HG03108 (cell line): ENCODE data around the gene RBM39.
A peak's percentile ranks its signal among the peaks of the same experiment; 100 is the strongest.
"Not testable (repeated sequence)": the region's sequence is repeated elsewhere in the genome, so short reads cannot be mapped to it uniquely, and the experiment has no call there.

Experiments used
- ATAC-seq: cut with Tn5 transposase; IDR thresholded peaks from one replicate; pipeline ENCODE4 v1.9.1; 2021; ENCODE audit warnings: moderate library complexity; ENCODE audit not compliant: unreplicated experiment

Gene RBM39

GRCh38 chr20:35741892-35742740, at the start of gene RBM39:
RBM39 (minus strand) TSS chr20:35742260; CDS start chr20:35740874, 1,386 bp downstream.
- peak; percentile 77 for ATAC-seq

GRCh38 chr20:35791821-35792220, 49.8 kb upstream of the RBM39 start:
- no peak for ATAC-seq

GRCh38 chr20:35791097-35791496, 49.0 kb upstream of the RBM39 start:
- ATAC-seq, result no peak

GRCh38 chr20:35788796-35789195, 46.7 kb upstream of the RBM39 start:
- no peak for ATAC-seq

- ATAC-seq, result not testable (repeated sequence)
These were observed 43.5 kb upstream of the RBM39 start for GRCh38 chr20:35785541-35785940.

- ATAC-seq, result not testable (repeated sequence)
These were observed 41.8 kb upstream of the RBM39 start for GRCh38 chr20:35783811-35784210.

- ATAC-seq, result no peak
These were observed 34.5 kb upstream of the RBM39 start for GRCh38 chr20:35776513-35777101.

- no peak for ATAC-seq
These were observed 32.3 kb upstream of the RBM39 start for GRCh38 chr20:35774391-35774790.

- no peak for ATAC-seq
These were observed 31.2 kb upstream of the RBM39 start for GRCh38 chr20:35773154-35773751.

GRCh38 chr20:35772563-35773058, 30.6 kb upstream of the RBM39 start:
- no peak for ATAC-seq

- ATAC-seq, result peak; percentile 63
These were observed 29.9 kb upstream of the RBM39 start, which contains the start of gene PHF20 for GRCh38 chr20:35771689-35772562. PHF20 (plus strand) TSS chr20:35772015; CDS start chr20:35801523, 29,508 bp downstream.

- ATAC-seq, result no peak
These were observed 29.3 kb upstream of the RBM39 start for GRCh38 chr20:35771367-35771688.

- no peak for ATAC-seq
These were observed 26.9 kb upstream of the RBM39 start for GRCh38 chr20:35768731-35769664.

- peak; percentile 48 for ATAC-seq
These were observed 25.8 kb upstream of the RBM39 start for GRCh38 chr20:35767683-35768481.

- ATAC-seq, result no peak
These were observed 24.8 kb upstream of the RBM39 start for GRCh38 chr20:35766843-35767242.

- not testable (repeated sequence) for ATAC-seq
These were observed 22.9 kb upstream of the RBM39 start for GRCh38 chr20:35764936-35765335.

- ATAC-seq, result no peak
These were observed 20.4 kb upstream of the RBM39 start for GRCh38 chr20:35762461-35762860.

- ATAC-seq, result not testable (repeated sequence)
These were observed 19.5 kb upstream of the RBM39 start for GRCh38 chr20:35761548-35761947.
